H54 (cell line): ENCODE data around the gene USP40.

Source experiments
- DNase-seq: peaks from one replicate; pipeline ENCODE4 v3.0.0; 2011; ENCODE audit warnings: low spot score, mixed read lengths; ENCODE audit not compliant: insufficient read length
- FAIRE-seq: peaks from 3 replicates; lab custom pipeline; 2011; peaks lifted over from hg19 to GRCh38; lab: Jason Lieb, UNC
- POLR2A ChIP-seq: IDR thresholded peaks from 2 replicates; pipeline ENCODE4 v1.6.1; 2011; ENCODE audit warnings: low read depth, mild to moderate bottlenecking, low read length

Gene USP40

DNA sequence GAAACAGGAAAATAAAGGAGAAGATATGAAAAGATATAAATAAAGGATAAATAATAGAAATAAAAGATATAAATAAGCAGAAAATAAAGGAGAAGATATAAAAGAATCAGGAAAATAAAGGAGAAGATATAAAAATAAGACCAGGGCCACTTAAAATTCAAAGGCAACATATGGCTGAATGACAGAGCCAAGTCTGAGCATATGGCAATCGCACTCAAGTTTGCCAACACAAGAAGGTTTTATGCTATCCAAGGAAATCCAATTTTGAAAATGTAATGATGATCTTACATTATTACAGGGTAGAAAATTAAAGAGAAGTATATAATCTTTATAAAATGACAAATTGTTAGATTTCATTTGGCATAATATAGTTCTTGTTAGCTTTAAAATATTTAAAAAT lies 33.6 kb downstream of the USP40 start:
- DNase-seq: no peak
- TF ChIP-seq POLR2A: no peak
- no peak for FAIRE-seq

DNA sequence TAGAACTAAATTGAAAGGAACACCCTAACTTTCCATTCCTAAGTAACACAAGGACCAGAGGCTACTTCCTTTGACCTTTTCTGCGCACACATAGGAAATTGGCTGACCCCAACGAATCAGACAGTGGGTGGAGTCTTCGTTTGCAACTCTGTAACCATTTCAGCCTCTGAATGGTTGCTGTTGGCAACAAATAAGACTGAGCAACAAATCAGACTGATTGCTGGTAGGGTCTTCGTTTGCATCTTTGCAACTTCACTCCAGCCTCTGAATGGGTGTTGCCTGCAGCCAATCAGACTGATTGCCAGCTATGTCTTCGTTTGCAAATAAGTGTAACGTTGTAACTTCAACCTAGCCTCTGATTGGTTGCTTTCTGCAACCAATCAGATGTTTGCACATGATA lies 34.6 kb downstream of the USP40 start:
- FAIRE-seq: peak; percentile 45
- no peak for DNase-seq
- TF ChIP-seq POLR2A: no peak

DNA sequence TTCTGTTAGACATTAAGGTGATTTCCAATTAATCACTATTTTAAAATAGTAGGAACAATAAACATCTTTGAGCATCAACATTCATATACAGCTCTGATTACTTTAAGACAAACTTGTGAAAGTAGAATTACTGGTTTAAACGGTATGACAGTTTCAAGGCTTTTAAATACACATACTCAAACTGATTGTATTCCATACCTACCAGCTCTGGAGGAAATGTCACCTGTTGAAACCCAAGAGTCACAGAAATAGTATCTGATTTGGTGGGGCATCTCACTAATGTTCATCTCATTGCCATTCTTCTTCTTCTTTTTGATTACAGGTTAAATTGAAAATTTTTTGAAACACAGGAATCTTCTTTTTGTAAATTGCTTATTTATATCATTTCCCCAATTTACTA lies 36.2 kb downstream of the USP40 start:
- no peak for DNase-seq
- no peak for TF ChIP-seq POLR2A
- FAIRE-seq: no peak

DNA sequence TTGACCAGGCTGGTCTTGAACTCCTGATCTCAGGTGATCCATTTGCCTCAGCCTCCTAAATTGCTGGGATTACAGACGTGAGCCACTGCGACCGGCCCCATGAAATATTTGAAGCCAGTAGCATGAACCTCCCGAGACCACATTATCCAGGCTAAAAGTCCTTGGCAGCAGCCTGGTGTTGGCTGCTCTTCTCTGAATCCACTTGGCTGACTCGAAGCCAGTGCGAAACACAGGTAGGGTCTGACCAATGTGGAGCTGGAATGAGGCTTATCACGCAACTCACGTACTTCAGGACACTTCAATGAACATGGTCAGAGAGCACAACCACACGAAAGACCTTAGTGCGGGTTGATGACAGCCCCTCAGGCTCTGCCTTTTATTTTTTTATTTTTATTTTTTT lies 38.4 kb downstream of the USP40 start:
- FAIRE-seq (no peak), DNase-seq (no peak)
- TF ChIP-seq POLR2A: no peak

DNA sequence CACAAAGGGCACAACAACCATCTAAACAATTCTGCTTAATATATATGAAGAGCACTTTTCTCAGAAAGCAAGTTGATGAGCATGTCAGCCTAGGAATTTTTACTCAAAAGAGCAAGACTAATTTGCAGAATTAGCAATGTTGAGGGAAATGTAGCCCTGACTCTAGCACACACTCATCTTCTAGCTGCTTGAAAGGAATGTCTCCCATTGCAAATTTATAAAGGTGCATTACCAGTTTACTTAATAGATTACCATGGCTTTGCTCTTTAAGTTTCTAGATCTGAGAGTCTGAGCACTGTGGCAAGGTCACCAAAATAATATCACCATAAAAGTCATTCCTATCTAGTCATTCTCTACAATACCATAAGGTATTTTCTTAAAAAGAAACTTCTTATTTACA lies 40.8 kb downstream of the USP40 start:
- FAIRE-seq: no peak
- no peak for DNase-seq
- TF ChIP-seq POLR2A: no peak

DNA sequence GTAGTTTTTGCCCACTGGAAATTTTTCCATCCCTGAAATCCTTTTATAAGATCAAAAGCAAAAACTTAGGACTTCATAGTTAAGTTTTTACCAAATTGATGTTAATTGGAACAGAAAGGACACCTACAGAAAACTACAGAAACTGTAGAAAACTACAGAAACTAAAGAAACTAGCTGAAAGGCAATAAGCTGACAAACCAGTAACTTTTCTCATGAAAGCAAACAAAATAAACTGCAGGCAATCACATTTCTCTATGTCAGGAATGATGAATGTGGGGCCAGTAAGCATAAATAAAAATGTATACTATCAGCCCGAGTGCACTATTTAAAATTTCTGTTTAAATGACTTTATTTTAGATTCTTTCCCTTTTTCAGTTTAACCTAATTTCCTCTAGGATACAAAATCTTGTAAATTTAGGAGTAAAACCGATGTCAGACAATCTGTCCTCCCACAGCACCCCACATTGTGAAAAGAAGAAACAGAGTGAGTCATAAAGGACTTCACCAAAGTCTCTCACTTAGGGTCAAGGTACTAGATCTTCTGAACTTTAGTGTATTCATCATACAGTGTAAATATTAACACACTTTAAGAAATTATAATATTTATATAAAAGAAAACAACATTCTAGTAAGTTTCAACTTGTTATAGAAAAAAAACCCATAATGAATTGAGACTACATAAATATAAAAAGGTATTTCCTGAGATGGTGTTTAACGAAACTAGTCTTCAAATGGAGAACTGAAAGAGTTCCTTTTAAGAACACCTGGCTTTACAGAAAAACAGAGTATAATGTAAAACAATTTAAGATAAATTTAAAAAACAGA lies 46.6 kb downstream of the USP40 start:
- DNase-seq: no peak
- FAIRE-seq: no peak
- TF ChIP-seq POLR2A: no peak

DNA sequence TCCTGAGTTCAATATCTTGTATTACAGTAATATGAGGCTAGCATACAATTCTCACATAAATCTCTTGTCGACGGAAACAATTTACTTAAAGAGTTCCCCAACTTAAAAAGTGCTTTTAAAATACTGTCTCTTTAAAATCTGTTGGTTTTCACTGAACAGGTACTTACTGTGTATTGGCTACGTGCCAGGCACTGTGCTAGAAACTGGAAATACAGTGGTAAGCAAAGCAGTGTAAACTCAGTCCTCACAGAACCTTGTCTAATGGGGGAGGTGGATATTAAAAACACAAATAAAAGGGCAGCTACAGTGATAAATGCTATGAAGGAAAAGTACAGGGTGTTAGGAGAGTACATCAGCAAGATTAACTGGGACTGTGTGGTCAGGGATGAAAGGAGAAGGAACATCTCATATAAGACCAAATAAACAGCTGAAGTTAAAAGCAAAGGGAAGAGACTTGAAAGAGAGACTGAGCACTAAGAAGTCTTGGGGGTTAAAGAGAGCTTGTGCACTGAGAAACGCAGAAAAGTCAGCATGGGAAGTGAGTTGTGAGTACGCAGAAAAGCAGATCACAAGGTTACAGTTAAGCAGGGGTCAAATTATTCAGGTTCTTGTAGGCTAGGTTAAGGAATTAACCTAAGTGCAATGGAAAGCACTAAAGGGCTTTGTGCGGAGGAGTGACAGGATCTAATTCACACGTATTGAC lies 52.5 kb downstream of the USP40 start:
- no peak for TF ChIP-seq POLR2A
- FAIRE-seq (no peak), DNase-seq (no peak)

DNA sequence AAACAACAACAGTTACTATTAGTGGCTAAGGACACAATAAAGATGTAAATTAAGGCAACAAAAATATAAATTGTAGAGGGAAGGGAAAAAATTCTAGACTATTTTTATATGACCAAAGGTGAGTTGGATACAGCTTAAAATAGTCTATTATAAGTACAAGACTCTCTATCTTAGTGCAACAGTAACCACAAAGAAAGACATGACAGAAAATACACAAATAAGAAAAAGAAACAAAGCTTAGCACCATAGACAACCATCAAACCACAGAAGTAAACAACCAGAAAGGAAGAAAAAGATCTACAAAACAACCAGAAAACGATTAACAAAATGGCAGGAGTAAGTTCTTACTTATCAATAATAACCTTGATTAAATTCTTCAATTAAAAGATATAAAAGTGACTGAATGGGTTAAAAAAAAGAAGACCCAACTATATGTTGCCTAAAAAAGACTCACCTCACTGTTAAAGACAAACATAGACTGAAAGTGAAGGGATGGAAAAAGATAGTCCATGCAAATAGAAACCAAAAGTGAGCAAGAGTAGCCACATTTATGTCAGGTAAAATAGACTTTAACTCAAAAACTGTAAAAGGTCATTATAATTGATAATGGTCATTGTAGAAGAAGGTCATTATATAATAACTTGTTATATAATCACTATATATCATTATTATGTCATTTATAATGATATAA lies 62.5 kb downstream of the USP40 start:
- no peak for TF ChIP-seq POLR2A
- FAIRE-seq (no peak), DNase-seq (no peak)

DNA sequence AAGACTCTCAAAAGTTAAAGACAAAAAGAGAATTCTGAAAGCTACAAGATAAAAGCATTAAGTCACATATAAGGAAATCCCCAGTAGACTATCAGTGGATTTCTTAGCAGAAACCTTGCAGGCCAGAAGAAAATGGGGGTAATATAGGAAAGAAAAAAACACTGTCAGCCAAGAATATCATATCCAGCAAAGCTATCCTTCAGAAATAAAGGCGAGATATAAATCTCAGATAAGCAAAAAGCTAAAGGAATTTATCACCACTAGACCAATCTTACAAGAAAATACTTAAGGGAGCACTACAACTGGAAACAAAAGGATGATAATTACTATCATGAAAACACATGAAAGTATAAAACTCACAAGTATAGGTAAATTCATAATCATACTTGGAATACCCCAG lies 63.1 kb downstream of the USP40 start:
- no peak for TF ChIP-seq POLR2A
- DNase-seq (no peak), FAIRE-seq (no peak)

DNA sequence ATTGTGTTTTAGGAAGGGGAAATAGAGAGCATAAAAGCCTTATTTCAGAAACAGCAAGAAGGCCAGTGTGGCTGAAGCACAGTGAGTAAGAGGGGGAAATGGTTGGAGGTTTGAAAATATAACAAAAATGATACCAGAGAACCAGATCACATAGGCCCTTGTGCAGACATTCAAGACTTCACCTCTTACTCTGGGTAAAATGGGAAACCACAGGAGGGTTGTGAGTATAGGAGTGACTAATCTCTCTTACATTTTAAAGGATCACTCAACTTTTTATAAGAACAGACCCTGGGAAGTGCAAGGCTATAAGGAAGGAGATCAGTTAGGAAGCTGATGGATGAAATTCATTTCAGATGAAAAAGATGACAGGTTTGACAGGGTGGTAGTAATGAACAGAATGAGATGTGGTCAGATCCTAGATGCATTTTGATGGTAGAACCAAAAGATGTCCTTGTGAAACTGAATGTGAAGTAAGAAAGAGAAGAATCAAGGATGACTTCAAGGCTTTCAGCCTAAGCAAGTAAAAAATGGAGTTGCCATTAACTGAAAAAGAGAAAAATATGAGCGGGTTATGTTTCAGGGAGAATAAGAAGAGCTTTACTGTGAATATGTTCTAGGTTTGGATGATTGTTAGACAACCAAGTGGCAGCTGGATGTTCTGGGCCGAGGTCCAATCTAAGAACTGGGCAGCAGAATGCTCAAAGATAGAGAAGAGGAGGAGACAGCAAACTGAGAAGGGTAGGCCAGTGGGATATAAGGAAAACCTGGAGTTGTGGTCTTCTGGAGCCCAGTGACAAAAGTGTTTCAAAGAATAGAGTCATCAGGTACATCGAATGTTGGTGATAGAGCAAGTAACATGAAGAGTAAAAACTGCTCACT lies 65.1 kb downstream of the USP40 start:
- TF ChIP-seq POLR2A: no peak
- peak; percentile 88 for FAIRE-seq
- no peak for DNase-seq

DNA sequence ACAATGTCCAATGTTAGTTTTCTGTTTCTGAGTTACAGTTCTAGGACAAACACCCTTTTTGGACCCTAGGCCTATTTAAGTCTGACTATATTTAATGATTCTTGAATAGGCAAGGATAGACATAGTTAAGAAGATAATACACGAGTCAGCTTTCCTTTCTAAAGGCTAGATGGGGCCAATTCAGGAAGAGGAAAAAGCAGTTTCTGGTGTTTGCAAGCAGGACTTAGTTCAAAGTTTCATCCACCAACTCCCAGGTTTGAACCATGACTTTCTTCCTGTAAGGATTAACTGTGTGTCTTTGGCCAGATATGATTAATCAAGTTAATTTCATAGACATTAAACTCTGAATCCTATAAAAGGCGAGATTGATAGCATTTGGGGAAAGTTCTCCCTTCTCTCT lies 66.7 kb downstream of the USP40 start:
- no peak for DNase-seq
- peak; percentile 50 for FAIRE-seq
- TF ChIP-seq POLR2A: no peak

DNA sequence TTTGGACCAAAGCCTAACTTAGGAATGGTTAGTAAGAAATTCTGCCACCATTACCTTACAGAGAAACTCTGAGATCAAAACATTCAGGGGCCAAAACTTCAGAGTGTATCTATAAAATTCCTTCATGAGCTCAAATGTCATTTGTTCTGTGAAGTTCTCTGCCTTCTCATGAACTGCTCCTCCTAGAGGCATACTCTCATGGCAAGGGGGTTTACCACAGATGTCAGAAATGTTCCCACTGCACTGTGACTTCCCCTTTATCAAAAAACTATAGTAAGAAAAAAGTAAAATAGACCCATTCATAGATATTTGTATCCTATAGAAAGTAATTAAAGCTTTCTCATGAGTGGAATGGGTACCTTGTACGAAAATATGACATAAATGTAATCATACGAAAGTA lies 68.5 kb downstream of the USP40 start:
- DNase-seq (no peak), FAIRE-seq (no peak)
- no peak for TF ChIP-seq POLR2A

DNA sequence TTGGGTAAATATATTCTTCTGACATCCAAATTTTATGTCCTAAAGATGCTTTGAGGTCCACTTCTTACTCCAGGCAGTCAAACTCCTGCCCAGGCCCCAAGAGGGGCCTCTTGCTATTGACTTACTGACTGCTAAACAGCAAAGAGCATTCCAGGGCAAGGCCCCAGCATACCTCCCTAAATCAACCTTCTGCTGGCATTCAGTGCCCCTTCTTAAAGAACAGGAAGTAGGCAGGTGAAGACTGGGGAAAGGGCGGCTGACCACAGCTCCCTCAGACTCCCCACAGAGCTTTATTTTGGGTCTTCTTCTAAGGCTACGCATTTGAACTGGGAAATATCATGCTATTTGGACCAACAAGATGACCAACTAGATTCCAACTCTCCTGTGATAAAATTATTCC lies 68.9 kb downstream of the USP40 start:
- no peak for TF ChIP-seq POLR2A
- FAIRE-seq (no peak), DNase-seq (no peak)
